ENCODE measurements around the gene ZNF264. TPM values are rescaled to one million over a fixed set of nuclear protein-coding genes. Genes with fewer than 3 reads are reported as not detected.
"Not testable (repeated sequence)": the region's sequence is repeated elsewhere in the genome, so short reads cannot be mapped to it uniquely, and the experiment has no call there.

Gene ZNF264
- total and polyA plus RNA-seq, 2 donors, result 6.3 to 27.8 TPM

DNA sequence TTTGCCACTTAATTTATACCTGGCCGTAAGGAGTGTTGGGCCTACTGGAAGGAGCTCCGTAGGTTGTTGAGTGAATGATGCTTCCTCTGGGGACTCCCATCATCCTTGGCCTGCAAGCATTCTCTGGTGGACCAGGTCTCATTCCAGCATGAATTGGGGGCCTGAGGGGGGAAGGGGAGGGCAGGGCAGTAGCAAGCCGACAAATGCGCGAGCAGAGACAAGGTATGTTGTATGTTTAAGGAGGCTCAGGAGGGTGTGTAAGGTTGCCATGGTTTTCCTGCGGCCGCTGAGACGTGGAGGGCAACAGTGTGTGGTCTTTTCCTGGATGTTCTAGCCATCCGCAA lies 749 bp downstream of the ZNF264 start:
- 24% methylated on average over 9 of the region's 9 CpGs for WGBS
- no peaks in the 10 kb centered on the region for H3K27me3 ChIP-seq (ENCODE audit: control insufficient read depth in 2 of 2, insufficient read depth in 1 of 2, low read length in 1 of 2)
- H3K4me3 ChIP-seq (ENCODE audit: low read length in 2 of 2), result peak overlapping the region; percentile 75 to 99
- DNase-seq (ENCODE audit: low read depth in 6 of 9, low spot score in 9 of 9), result peak in 1 of 9 donors; percentile 15
- peaks cover 11 to 18% of the 10 kb centered on the region in 2 donors for H3K4me1 ChIP-seq (ENCODE audit: control insufficient read depth in 2 of 2, insufficient read depth in 2 of 2, low read length in 2 of 2)
- peak overlapping the region in 1 of 2 donors; percentile 96 for H3K27ac ChIP-seq (ENCODE audit: low read depth in 1 of 2, low read length in 1 of 2)
- peaks cover 29 to 31% of the 10 kb centered on the region in 2 donors for H3K36me3 ChIP-seq (ENCODE audit: control insufficient read depth in 2 of 2, insufficient read depth in 2 of 2, low read length in 1 of 2)
- peaks cover 3 to 6% of the 10 kb centered on the region in 2 donors for H3K9me3 ChIP-seq (ENCODE audit: control insufficient read depth in 2 of 2, insufficient read depth in 1 of 2, low read length in 1 of 2)

- 92% methylated on average over 5 of the region's 5 CpGs for WGBS
- Histone ChIP-seq H3K27me3 (ENCODE audit: control insufficient read depth in 2 of 2, insufficient read depth in 1 of 2, low read length in 1 of 2) (no peaks in the 10 kb centered on the region), H3K36me3 (ENCODE audit: control insufficient read depth in 2 of 2, insufficient read depth in 2 of 2, low read length in 1 of 2) (peaks cover 31 to 33% of the 10 kb centered on the region in 2 donors), H3K4me1 (ENCODE audit: control insufficient read depth in 2 of 2, insufficient read depth in 2 of 2, low read length in 2 of 2) (peaks cover 11 to 18% of the 10 kb centered on the region in 2 donors), H3K27ac (ENCODE audit: low read depth in 1 of 2, low read length in 1 of 2) (no peak overlapping the region), H3K9me3 (ENCODE audit: control insufficient read depth in 2 of 2, insufficient read depth in 1 of 2, low read length in 1 of 2) (peaks cover 3 to 6% of the 10 kb centered on the region in 2 donors), H3K4me3 (ENCODE audit: low read length in 2 of 2) (no peak overlapping the region)
- no peak for DNase-seq (ENCODE audit: low read depth in 6 of 9, low spot score in 9 of 9)
These were observed 1.7 kb downstream of the ZNF264 start for GRCh38 chr19:57192993-57193392.

GRCh38 chr19:57197874-57198273 lies 6.6 kb downstream of the ZNF264 start:
- not testable (repeated sequence) for H3K27me3 ChIP-seq (ENCODE audit: control insufficient read depth in 2 of 2, insufficient read depth in 1 of 2, low read length in 1 of 2); H3K9me3 ChIP-seq (ENCODE audit: control insufficient read depth in 2 of 2, insufficient read depth in 1 of 2, low read length in 1 of 2); DNase-seq (ENCODE audit: low read depth in 6 of 9, low spot score in 9 of 9); H3K27ac ChIP-seq (ENCODE audit: low read depth in 1 of 2, low read length in 1 of 2); H3K4me1 ChIP-seq (ENCODE audit: control insufficient read depth in 2 of 2, insufficient read depth in 2 of 2, low read length in 2 of 2); H3K4me3 ChIP-seq (ENCODE audit: low read length in 2 of 2)
- peaks cover 41 to 47% of the 10 kb centered on the region in 2 donors for H3K36me3 ChIP-seq (ENCODE audit: control insufficient read depth in 2 of 2, insufficient read depth in 2 of 2, low read length in 1 of 2)
- 99% methylated on average over 6 of the region's 6 CpGs for WGBS

DNA sequence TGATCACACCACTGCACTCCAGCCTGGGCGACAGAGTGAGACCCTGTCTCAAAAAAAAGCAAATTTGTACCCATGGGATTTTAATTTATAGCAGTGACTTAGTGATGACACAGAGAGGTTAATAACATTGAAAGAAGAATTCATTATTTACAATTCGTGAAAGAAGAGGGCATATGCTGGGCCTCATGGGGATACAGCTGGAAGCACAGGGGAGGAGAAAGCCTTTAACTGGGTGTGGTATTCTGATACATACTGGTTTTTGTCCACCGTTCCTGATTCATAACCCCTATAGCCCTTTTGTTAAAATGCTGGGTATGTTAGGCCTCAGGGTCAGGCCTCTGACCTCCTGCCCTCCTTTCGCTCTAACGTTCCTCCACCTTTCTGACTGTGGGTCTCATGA lies 10.9 kb downstream of the ZNF264 start:
- WGBS, result 98% methylated on average over 5 of the region's 5 CpGs
- Histone ChIP-seq H3K9me3 (ENCODE audit: control insufficient read depth in 2 of 2, insufficient read depth in 1 of 2, low read length in 1 of 2) (no peaks in the 10 kb centered on the region), H3K27me3 (ENCODE audit: control insufficient read depth in 2 of 2, insufficient read depth in 1 of 2, low read length in 1 of 2) (no peaks in the 10 kb centered on the region), H3K27ac (ENCODE audit: low read depth in 1 of 2, low read length in 1 of 2) (no peak overlapping the region), H3K4me1 (ENCODE audit: control insufficient read depth in 2 of 2, insufficient read depth in 2 of 2, low read length in 2 of 2) (no peaks in the 10 kb centered on the region), H3K36me3 (ENCODE audit: control insufficient read depth in 2 of 2, insufficient read depth in 2 of 2, low read length in 1 of 2) (peaks cover 29 to 30% of the 10 kb centered on the region in 2 donors), H3K4me3 (ENCODE audit: low read length in 2 of 2) (no peak overlapping the region)
- DNase-seq (ENCODE audit: low read depth in 6 of 9, low spot score in 9 of 9), result no peak

GRCh38 chr19:57210381-57210780 lies 19.1 kb downstream of the ZNF264 start:
- WGBS, result 87% methylated on average over 4 of the region's 4 CpGs
- Histone ChIP-seq H3K36me3 (ENCODE audit: control insufficient read depth in 2 of 2, insufficient read depth in 2 of 2, low read length in 1 of 2) (peaks cover 44 to 56% of the 10 kb centered on the region in 2 donors), H3K4me1 (ENCODE audit: control insufficient read depth in 2 of 2, insufficient read depth in 2 of 2, low read length in 2 of 2) (no peaks in the 10 kb centered on the region), H3K9me3 (ENCODE audit: control insufficient read depth in 2 of 2, insufficient read depth in 1 of 2, low read length in 1 of 2) (peaks cover 0 to 2% of the 10 kb centered on the region in 2 donors), H3K4me3 (ENCODE audit: low read length in 2 of 2) (no peak overlapping the region), H3K27me3 (ENCODE audit: control insufficient read depth in 2 of 2, insufficient read depth in 1 of 2, low read length in 1 of 2) (no peaks in the 10 kb centered on the region), H3K27ac (ENCODE audit: low read depth in 1 of 2, low read length in 1 of 2) (no peak overlapping the region)
- DNase-seq (ENCODE audit: low read depth in 6 of 9, low spot score in 9 of 9), result no peak

DNA sequence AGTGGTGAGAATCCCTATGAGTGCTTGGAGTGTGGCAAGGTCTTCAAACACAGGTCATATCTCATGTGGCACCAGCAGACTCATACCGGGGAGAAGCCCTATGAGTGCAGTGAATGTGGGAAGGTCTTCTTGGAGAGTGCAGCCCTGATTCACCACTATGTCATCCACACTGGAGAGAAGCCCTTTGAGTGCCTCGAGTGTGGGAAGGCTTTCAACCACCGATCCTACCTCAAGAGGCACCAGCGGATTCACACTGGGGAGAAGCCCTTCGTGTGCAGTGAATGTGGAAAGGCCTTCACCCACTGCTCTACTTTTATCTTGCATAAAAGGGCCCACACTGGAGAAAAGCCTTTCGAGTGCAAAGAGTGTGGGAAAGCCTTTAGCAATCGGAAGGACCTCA lies 20.8 kb downstream of the ZNF264 start:
- H3K4me1 ChIP-seq (ENCODE audit: control insufficient read depth in 2 of 2, insufficient read depth in 2 of 2, low read length in 2 of 2), result no peaks in the 10 kb centered on the region

DNA sequence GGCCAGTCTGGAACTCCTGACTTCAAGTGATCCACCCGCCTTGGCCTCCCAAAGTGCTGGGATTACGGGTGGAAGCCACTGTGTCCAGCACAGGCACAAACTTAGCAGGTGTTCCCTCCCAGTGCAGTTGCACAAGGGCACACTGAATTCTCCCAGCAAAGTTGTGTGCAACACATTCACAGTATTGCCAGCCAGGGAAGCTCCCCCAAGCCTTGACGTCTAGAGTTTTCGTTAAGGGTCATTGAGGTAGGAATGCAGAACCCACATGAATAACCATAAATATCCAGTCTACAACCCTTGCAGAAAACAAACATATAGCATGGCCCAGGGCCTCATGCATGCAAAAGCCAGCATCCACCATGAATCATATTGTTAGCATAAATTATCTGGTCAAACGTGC lies 36.2 kb downstream of the ZNF264 start:
- 85% methylated on average over 5 of the region's 5 CpGs for WGBS
- Histone ChIP-seq H3K27me3 (ENCODE audit: control insufficient read depth in 2 of 2, insufficient read depth in 1 of 2, low read length in 1 of 2) (no peaks in the 10 kb centered on the region), H3K36me3 (ENCODE audit: control insufficient read depth in 2 of 2, insufficient read depth in 2 of 2, low read length in 1 of 2) (no peaks in the 10 kb centered on the region), H3K9me3 (ENCODE audit: control insufficient read depth in 2 of 2, insufficient read depth in 1 of 2, low read length in 1 of 2) (no peaks in the 10 kb centered on the region), H3K4me3 (ENCODE audit: low read length in 2 of 2) (no peak overlapping the region), H3K27ac (ENCODE audit: low read depth in 1 of 2, low read length in 1 of 2) (no peak overlapping the region), H3K4me1 (ENCODE audit: control insufficient read depth in 2 of 2, insufficient read depth in 2 of 2, low read length in 2 of 2) (no peaks in the 10 kb centered on the region)
- DNase-seq (ENCODE audit: low read depth in 6 of 9, low spot score in 9 of 9), result no peak

More for the DNA sequence above, 20.8 kb downstream of the ZNF264 start:
- H3K27ac ChIP-seq (ENCODE audit: low read depth in 1 of 2, low read length in 1 of 2), result no peak overlapping the region
- peaks cover 0 to 2% of the 10 kb centered on the region in 2 donors for H3K9me3 ChIP-seq (ENCODE audit: control insufficient read depth in 2 of 2, insufficient read depth in 1 of 2, low read length in 1 of 2)
- H3K36me3 ChIP-seq (ENCODE audit: control insufficient read depth in 2 of 2, insufficient read depth in 2 of 2, low read length in 1 of 2), result peaks cover 38 to 46% of the 10 kb centered on the region in 2 donors
- no peak for DNase-seq (ENCODE audit: low read depth in 6 of 9, low spot score in 9 of 9)
- 98% methylated on average over 7 of the region's 7 CpGs for WGBS
- H3K27me3 ChIP-seq (ENCODE audit: control insufficient read depth in 2 of 2, insufficient read depth in 1 of 2, low read length in 1 of 2), result no peaks in the 10 kb centered on the region
- H3K4me3 ChIP-seq (ENCODE audit: low read length in 2 of 2), result no peak overlapping the region

DNA sequence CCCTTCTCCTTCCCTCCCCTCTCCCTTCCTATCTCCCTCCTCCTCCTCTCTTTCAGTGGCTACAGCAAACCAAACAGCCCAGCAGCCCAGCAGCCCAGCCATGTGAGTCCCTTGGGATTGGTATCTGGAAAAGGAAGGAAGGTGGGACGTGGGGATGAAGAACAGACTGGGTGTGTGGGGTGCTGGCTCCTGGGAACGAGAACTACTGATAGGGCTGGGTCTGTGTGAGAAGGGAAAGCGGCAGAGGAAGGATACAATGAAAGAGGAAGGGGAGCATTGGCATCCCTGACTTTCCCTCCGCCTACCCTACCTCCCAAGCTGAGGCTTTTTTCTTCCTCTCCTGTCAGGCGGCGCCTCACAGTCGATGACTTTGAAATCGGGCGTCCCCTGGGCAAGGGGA lies 40.4 kb downstream of the ZNF264 start:
- 79% methylated on average over 9 of the region's 9 CpGs for WGBS
- no peak for DNase-seq (ENCODE audit: low read depth in 6 of 9, low spot score in 9 of 9)

GRCh38 chr19:57233207-57233606 lies 41.9 kb downstream of the ZNF264 start:
- Histone ChIP-seq H3K4me1 (ENCODE audit: control insufficient read depth in 2 of 2, insufficient read depth in 2 of 2, low read length in 2 of 2) (no peaks in the 10 kb centered on the region), H3K27ac (ENCODE audit: low read depth in 1 of 2, low read length in 1 of 2) (no peak overlapping the region), H3K36me3 (ENCODE audit: control insufficient read depth in 2 of 2, insufficient read depth in 2 of 2, low read length in 1 of 2) (no peaks in the 10 kb centered on the region), H3K27me3 (ENCODE audit: control insufficient read depth in 2 of 2, insufficient read depth in 1 of 2, low read length in 1 of 2) (no peaks in the 10 kb centered on the region), H3K9me3 (ENCODE audit: control insufficient read depth in 2 of 2, insufficient read depth in 1 of 2, low read length in 1 of 2) (no peaks in the 10 kb centered on the region), H3K4me3 (ENCODE audit: low read length in 2 of 2) (no peak overlapping the region)
- 88% methylated on average over 1 of the region's 1 CpG for WGBS
- no peak for DNase-seq (ENCODE audit: low read depth in 6 of 9, low spot score in 9 of 9)

More for the DNA sequence above, 40.4 kb downstream of the ZNF264 start:
- Histone ChIP-seq H3K9me3 (ENCODE audit: control insufficient read depth in 2 of 2, insufficient read depth in 1 of 2, low read length in 1 of 2) (no peaks in the 10 kb centered on the region), H3K4me3 (ENCODE audit: low read length in 2 of 2) (no peak overlapping the region), H3K27ac (ENCODE audit: low read depth in 1 of 2, low read length in 1 of 2) (no peak overlapping the region), H3K4me1 (ENCODE audit: control insufficient read depth in 2 of 2, insufficient read depth in 2 of 2, low read length in 2 of 2) (no peaks in the 10 kb centered on the region), H3K27me3 (ENCODE audit: control insufficient read depth in 2 of 2, insufficient read depth in 1 of 2, low read length in 1 of 2) (no peaks in the 10 kb centered on the region), H3K36me3 (ENCODE audit: control insufficient read depth in 2 of 2, insufficient read depth in 2 of 2, low read length in 1 of 2) (no peaks in the 10 kb centered on the region)

DNA sequence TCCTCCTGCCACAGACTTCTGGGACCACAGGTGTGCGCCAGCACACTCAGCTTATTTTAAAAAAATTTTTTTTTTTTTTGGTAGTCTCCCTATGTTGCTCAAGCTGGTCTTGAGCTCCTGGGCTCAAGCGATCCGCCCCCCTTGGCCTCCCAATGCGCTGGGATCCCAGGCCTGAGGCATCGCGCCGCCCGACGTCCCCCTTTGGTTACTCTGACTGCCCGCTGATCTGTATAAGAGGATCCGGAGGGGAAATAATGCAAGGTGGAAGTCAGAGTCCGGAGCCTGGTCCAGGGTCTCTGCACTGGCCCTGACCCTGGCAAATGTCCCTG lies 48.6 kb downstream of the ZNF264 start:
- Histone ChIP-seq H3K4me3 (ENCODE audit: low read length in 2 of 2) (peak overlapping the region; percentile 65 to 92), H3K27ac (ENCODE audit: low read depth in 1 of 2, low read length in 1 of 2) (peak overlapping the region; percentile 85 to 89), H3K36me3 (ENCODE audit: control insufficient read depth in 2 of 2, insufficient read depth in 2 of 2, low read length in 1 of 2) (peaks cover 6 to 10% of the 10 kb centered on the region in 2 donors), H3K27me3 (ENCODE audit: control insufficient read depth in 2 of 2, insufficient read depth in 1 of 2, low read length in 1 of 2) (no peaks in the 10 kb centered on the region), H3K4me1 (ENCODE audit: control insufficient read depth in 2 of 2, insufficient read depth in 2 of 2, low read length in 2 of 2) (peaks cover 13 to 17% of the 10 kb centered on the region in 2 donors), H3K9me3 (ENCODE audit: control insufficient read depth in 2 of 2, insufficient read depth in 1 of 2, low read length in 1 of 2) (no peaks in the 10 kb centered on the region)
- WGBS, result 25% methylated on average over 12 of the region's 12 CpGs
- no peak for DNase-seq (ENCODE audit: low read depth in 6 of 9, low spot score in 9 of 9)

Data from thymus (tissue), 11 donors.